DMS 273 treated with DMSO at 0.1 percent for 48 hours (cell line): ENCODE data around the gene ERI3.
A peak's percentile ranks its signal among the peaks of the same experiment; 100 is the strongest.

Experiments used
- DNase-seq: peaks from one replicate; lab custom pipeline; 2025; lab: John Stamatoyannopoulos, UW

Gene ERI3

DNA sequence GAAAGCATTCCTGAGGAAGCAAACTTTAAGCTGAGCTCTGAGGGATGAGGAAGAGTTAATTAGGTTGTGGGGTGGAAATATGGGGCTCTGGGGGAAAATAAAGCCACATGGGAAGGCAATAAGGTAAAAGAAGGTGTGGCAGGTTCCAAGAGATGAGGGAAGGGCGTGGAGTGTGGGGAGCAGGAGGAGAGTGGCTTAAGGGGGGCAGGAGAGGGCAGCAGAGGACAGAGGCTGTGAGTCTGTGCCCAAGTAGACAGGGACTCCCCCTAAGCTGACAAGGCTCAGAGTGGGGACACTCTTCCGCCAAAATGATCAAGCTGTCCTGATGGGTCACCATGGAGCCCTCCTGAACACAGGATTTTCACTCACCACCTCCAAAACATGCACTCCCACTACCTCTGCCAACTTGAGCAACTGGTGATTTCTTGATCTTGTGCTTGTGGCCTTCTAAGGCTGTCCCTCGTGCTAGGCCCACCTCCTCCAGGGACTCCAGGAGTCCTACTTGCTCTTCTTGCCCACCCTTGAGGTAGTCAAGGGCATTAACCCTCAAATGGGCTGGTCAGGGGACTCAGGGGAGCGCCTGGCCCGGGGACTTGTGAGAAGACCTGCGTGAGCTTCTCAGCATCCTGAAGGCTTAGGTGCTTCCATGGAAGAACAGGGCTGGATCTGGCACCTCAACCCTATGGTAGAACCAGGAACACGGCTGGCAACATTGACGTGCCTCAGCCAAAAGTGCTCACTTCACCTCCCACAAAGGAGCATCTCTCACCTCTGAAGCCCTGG lies 118.4 kb downstream of the ERI3 start:
- no peak for DNase-seq

DNA sequence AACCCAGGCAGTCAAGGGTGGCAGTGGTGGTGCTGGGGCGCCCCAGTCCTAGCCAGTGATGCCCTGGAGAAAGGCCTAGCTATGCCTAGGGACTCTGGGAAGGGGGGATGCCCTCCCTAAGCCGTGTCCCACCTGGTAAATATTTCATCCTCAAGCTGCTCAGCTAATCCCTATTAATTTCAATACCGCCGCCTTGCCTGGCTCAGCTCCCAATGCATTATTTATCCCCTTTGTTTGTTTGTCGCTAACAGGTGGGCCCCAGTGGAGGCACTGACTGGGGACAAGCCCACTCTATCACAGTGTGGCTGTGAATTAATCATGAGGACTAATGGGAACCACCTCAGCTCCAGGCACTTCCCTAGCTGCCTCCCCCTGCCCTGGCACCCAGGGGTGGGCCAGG lies 119.2 kb downstream of the ERI3 start:
- no peak for DNase-seq

GRCh38 chr1:44233593-44233992 lies 121.5 kb downstream of the ERI3 start:
- DNase-seq, result no peak

GRCh38 chr1:44230796-44231195 lies 124.3 kb downstream of the ERI3 start:
- no peak for DNase-seq

GRCh38 chr1:44229435-44230167 lies 125.5 kb downstream of the ERI3 start:
- DNase-seq, result no peak

- no peak for DNase-seq
Measured at GRCh38 chr1:44228218-44228617, 126.8 kb downstream of the ERI3 start.

GRCh38 chr1:44227211-44227610 lies 127.8 kb downstream of the ERI3 start:
- no peak for DNase-seq

- DNase-seq, result no peak
Measured at GRCh38 chr1:44225761-44226160, 129.3 kb downstream of the ERI3 start.

DNA sequence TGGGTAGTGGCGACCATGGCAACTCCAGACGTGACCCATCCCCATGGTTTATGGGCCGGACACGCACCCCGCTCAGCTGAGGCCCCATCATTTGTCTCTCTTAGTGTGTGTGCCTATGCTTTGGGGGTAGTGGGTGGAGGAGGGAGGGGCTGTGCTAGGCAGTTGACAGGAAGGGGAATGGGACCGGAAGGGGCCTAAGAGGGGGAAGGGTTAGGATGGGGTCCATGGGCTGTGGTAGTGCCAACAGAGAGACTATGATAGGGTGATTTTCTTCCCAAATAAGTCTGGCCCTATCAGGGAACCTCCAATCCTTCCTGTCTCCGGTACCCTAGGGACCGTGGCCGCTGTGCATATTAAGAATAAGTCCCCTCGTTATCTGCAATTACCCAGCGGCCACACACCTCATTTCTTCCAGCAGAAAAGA lies 131.9 kb downstream of the ERI3 start:
- no peak for DNase-seq

GRCh38 chr1:44222397-44223186 lies 132.5 kb downstream of the ERI3 start:
- no peak for DNase-seq

DNA sequence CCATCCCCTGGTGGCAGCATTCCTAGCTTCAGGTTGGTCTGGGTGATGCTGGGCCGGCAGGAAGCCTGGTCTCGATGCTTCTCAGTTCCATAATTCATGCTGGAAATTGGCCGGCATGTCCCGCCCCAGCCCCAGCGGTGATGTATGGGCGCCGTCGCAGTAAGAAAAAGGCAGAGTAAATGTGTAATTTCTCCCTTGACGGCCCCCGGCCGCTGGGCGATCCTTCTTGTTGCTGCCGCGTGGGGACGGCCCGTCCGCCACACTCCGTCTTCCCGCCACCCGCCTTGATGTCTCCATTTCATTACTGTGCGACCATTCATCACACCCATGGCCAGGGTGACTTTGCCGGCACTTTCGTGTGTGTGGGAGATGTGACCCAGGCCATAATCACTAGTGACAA lies 133.3 kb downstream of the ERI3 start:
- DNase-seq, result no peak

DNA sequence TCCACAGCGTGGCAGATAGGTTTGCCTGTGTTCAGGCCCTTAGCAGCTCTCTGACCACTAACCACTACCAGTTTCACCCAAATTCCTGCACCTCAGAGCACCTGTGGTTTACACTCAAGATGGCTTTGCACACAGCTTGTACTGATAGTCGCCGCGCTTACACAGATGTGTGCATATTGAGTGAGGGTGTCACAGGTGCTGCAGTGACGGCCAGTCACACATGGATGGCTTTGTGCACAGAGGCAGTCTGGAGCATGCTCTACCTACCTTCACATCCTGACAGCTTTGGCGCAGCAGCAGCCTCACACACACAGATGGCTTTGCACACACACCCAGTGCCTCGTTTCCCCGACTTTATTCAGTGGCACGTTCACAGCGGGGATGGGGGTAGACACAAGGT lies 134.3 kb downstream of the ERI3 start:
- no peak for DNase-seq

DNA sequence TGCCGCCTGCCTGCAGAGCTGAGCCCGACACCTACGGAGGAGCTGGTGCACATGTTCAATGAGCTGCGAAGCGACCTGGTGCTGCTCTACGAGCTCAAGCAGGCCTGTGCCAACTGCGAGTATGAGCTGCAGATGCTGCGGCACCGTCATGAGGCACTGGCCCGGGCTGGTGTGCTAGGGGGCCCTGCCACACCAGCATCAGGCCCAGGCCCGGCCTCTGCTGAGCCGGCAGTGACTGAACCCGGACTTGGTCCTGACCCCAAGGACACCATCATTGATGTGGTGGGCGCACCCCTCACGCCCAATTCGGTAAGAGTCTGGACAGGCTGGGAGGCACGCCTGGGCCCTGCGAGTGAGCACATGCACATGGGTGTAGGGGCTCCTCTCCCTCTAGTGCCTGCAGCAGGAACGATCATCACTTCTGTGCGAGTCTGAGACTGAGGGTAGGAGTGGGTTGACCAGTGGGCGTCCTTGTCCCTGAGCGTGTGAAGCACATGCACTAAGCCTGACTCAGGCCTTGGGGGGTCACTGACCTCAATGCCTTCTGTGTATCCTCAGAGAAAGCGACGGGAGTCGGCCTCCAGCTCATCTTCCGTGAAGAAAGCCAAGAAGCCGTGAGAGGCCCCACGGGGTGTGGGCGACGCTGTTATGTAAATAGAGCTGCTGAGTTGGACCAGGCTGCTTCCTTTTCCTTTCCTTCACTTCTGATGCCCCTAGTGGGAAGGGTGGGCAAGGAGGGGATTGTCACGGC lies 134.9 kb downstream of the ERI3 start:
- DNase-seq, result no peak

- no peak for DNase-seq
Measured at GRCh38 chr1:44219301-44219626, 135.8 kb downstream of the ERI3 start.

DNA sequence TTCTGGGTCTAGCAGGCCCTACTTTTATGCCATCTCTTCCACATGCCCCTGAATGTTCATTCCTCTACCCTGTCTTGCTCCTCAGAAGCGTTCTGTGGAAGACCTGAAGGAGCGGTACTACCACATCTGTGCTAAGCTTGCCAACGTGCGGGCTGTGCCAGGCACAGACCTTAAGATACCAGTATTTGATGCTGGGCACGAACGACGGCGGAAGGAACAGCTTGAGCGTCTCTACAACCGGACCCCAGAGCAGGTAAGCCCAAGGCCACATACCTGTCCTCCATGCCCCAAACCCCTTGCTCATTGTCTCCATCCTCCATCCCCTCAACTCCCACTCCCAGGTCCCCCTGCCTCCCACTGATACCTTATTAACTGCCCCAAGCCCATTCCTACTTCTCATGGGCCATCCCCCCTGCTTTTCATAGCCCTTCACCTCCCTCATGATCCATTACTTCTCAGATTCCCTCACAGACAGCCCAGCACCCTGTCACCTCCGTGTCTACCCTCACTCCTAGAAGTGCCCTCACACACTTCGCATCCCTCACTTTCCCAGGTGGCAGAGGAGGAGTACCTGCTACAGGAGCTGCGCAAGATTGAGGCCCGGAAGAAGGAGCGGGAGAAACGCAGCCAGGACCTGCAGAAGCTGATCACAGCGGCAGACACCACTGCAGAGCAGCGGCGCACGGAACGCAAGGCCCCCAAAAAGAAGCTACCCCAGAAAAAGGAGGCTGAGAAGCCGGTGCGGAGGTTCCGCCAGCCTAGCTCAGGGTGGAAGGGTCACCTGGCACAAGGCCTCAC lies 136.4 kb downstream of the ERI3 start:
- no peak for DNase-seq

DNA sequence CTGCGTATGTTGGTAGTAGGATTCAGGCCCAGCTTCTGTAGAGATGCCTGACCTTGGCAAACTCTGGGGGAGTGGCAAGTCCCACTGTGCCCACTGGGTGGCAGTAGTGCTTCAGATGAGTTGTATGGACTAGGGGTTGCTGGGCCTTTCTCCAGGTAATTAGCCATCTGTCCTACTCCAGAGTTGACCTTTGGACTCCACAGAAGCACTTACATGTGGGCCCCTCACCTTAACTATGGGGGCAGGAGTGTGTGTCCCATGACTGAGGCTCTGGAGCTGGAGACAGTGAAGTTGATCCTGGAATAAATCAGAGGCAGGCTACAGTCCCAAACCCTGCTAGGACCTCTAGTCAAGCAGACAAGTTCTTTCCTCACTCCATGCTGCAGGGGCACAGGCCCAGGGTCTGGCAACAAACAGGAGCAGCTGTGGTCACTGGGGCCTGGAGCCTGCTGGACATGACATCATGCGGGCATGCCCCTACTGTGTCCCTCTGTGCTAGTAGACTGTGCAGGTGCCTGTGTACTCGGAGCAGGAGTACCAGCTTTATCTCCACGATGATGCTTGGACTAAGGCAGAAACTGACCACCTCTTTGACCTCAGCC lies 137.1 kb downstream of the ERI3 start:
- peak; percentile 54 for DNase-seq

GRCh38 chr1:44213222-44214112 lies 141.6 kb downstream of the ERI3 start, which contains the start of gene DMAP1:
Gene DMAP1 (plus strand): TSS chr1:44213471. CDS start chr1:44213754, 283 bp downstream.
- DNase-seq, result peak; percentile 38

- DNase-seq, result no peak
Measured at GRCh38 chr1:44212355-44213221, 142.5 kb downstream of the ERI3 start.

DNA sequence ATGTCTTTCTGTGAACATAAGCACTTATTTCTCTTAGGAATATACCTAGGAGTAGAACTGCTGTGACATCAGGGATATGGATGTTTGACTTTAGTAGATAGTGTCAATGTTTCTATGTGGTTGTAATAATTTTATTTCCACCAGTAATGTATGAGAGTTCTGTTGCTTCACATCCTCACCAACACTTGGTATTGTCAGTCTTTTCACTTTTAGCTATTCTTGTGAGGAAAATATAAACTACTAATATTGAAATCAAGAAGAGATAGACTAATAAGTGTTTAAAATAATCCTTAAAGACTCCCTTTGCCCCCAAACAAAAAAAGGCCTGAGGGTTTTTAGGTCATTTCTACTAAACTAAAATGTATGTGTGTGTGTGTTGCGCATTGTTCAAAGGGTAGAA lies 144.5 kb downstream of the ERI3 start:
- DNase-seq, result no peak
